H1 (cell line): ENCODE data around the gene RHBDD1. TPM values are rescaled to one million over a fixed set of nuclear protein-coding genes. Genes with fewer than 3 reads are reported as not detected.

ENCODE experiments used
- CTCF ChIA-PET: fragments of 300-600 bp; sonication (Branson Sonifier 250); formaldehyde crosslinking; loops from one replicate; lab custom pipeline; 2021; ENCODE audit not compliant: partially characterized antibody; lab: Charles Lee
- POLR2A ChIA-PET: fragments of 300-600 bp; sonication (Branson Sonifier 250); formaldehyde crosslinking; loops from one replicate; lab custom pipeline; 2021; ENCODE audit warnings: inconsistent platforms; ENCODE audit not compliant: partially characterized antibody; lab: Charles Lee
- DNase-seq, 2 experiments: peaks; one replicate each; pipeline versions ENCODE4 v3.0.0 to v3.0.0-alpha.2; 2010 to 2022; ENCODE audit warnings: low spot score in 2 of 2, low read depth in 1 of 2, mixed read lengths in 1 of 2
- FAIRE-seq: peaks from 2 replicates; lab custom pipeline; 2011; peaks lifted over from hg19 to GRCh38; lab: Jason Lieb, UNC
- H2AFZ ChIP-seq: 2 replicates; pipeline ENCODE4 v1.8.1; 2012; ENCODE audit warnings: low read length, inconsistent platforms
- H2AK5ac ChIP-seq: 2 replicates; pipeline ENCODE4 v1.6.1; 2013; ENCODE audit warnings: low read depth, low read length
- H2BK120ac ChIP-seq: replicated peaks from 2 replicates; pipeline ENCODE3; 2013; ENCODE audit warnings: low read depth, low read length, inconsistent platforms
- H2BK12ac ChIP-seq: 2 replicates; pipeline ENCODE4 v1.6.1; 2013; ENCODE audit warnings: low read depth, low read length
- H2BK15ac ChIP-seq: 2 replicates; pipeline ENCODE4 v1.6.1; 2013; ENCODE audit warnings: low read length
- H2BK20ac ChIP-seq: 2 replicates; pipeline ENCODE4 v1.6.1; 2013; ENCODE audit warnings: low read length
- H2BK5ac ChIP-seq: 2 replicates; pipeline ENCODE4 v1.6.1; 2013; ENCODE audit warnings: low read depth, low read length
- H3K14ac ChIP-seq: 2 replicates; pipeline ENCODE4 v1.6.1; 2013; ENCODE audit warnings: inconsistent platforms; ENCODE audit not compliant: insufficient read length
- H3K18ac ChIP-seq: 2 replicates; pipeline ENCODE4 v1.6.1; 2013; ENCODE audit warnings: low read length; ENCODE audit errors: extremely low read depth
- H3K23ac ChIP-seq: 2 replicates; pipeline ENCODE4 v1.6.1; 2013; ENCODE audit warnings: inconsistent platforms; ENCODE audit not compliant: insufficient read length
- H3K23me2 ChIP-seq: 2 replicates; pipeline ENCODE4 v1.6.1; 2013; ENCODE audit warnings: low read depth, low read length
- H3K27ac ChIP-seq: 2 replicates; pipeline ENCODE4 v1.6.1; 2011; ENCODE audit warnings: low read depth, low read length, inconsistent platforms
- H3K27me3 ChIP-seq, 4 experiments: replicated peaks in 1 of 4; 1 replicate in 1 of 4; 2 replicates in 3 of 4; pipeline versions ENCODE4 v1.6.1 to v1.8.1; 2011 to 2013; ENCODE audit warnings: low read length in 3 of 4, mild to moderate bottlenecking in 3 of 4, inconsistent platforms in 2 of 4, mixed read lengths in 2 of 4, moderate library complexity in 1 of 4; ENCODE audit not compliant: control insufficient read depth in 3 of 4, insufficient read depth in 3 of 4; ENCODE audit errors: extremely low read depth in 1 of 4
- H3K36me3 ChIP-seq, 4 experiments: 2 replicates each; pipeline versions ENCODE4 v1.6.1 to v1.8.1; 2011 to 2013; ENCODE audit warnings: mild to moderate bottlenecking in 4 of 4, low read length in 3 of 4, moderate library complexity in 2 of 4, control low read depth in 1 of 4, inconsistent platforms in 1 of 4; ENCODE audit not compliant: insufficient read depth in 4 of 4, control insufficient read depth in 2 of 4
- H3K4ac ChIP-seq: replicated peaks from 2 replicates; pipeline ENCODE3; 2013; ENCODE audit warnings: low read length, low read depth, mixed read lengths, inconsistent platforms; ENCODE audit not compliant: insufficient read length
- H3K4me1 ChIP-seq, 4 experiments: replicated peaks in 1 of 4; 1 replicate in 1 of 4; 2 replicates in 3 of 4; pipeline versions ENCODE4 v1.6.1 to v1.8.1; 2011 to 2013; ENCODE audit warnings: low read length in 3 of 4, inconsistent platforms in 2 of 4, mixed read lengths in 1 of 4; ENCODE audit not compliant: insufficient read depth in 4 of 4, control insufficient read depth in 3 of 4
- H3K4me2 ChIP-seq, 2 experiments: 2 replicates each; pipeline versions ENCODE4 v1.6.1 to v1.8.1; 2011 to 2013; ENCODE audit warnings: low read depth in 2 of 2, low read length in 2 of 2, control low read depth in 1 of 2, inconsistent platforms in 1 of 2, mild to moderate bottlenecking in 1 of 2; ENCODE audit not compliant: insufficient read depth in 1 of 2
- H3K4me3 ChIP-seq, 4 experiments: fragments of 200-600, 300-600 bp in 1 of 4; sonication (generic), shearing (Covaris generic), sonication (Bioruptor Twin) in 1 of 4; 2 replicates each; pipeline versions ENCODE4 v1.5.1 to v1.8.1; 2011 to 2016; ENCODE audit warnings: low read length in 4 of 4, low read depth in 3 of 4, control low read depth in 2 of 4, inconsistent platforms in 2 of 4, mild to moderate bottlenecking in 2 of 4, mixed read lengths in 1 of 4, moderate library complexity in 1 of 4; ENCODE audit not compliant: insufficient read depth in 2 of 4; ENCODE audit errors: extremely low read depth in 1 of 4
- H3K56ac ChIP-seq: replicated peaks from 2 replicates; pipeline ENCODE3; 2013; ENCODE audit warnings: low read depth, mild to moderate bottlenecking, mixed read lengths, low read length, inconsistent platforms; ENCODE audit not compliant: insufficient read length
- H3K79me1 ChIP-seq: 2 replicates; pipeline ENCODE4 v1.6.1; 2013; ENCODE audit warnings: low read depth, low read length, control low read depth
- H3K79me2 ChIP-seq, 2 experiments: 2 replicates each; pipeline versions ENCODE4 v1.6.1 to v1.8.1; 2012 to 2013; ENCODE audit warnings: low read length in 2 of 2, mild to moderate bottlenecking in 2 of 2, inconsistent platforms in 1 of 2; ENCODE audit not compliant: insufficient read depth in 2 of 2, control insufficient read depth in 1 of 2
- H3K9ac ChIP-seq, 4 experiments: replicated peaks in 1 of 4; 1 replicate in 1 of 4; 2 replicates in 3 of 4; pipeline versions ENCODE4 v1.6.1 to v1.8.1; 2011 to 2013; ENCODE audit warnings: low read depth in 3 of 4, low read length in 3 of 4, control low read depth in 2 of 4, mild to moderate bottlenecking in 2 of 4, moderate library complexity in 2 of 4, inconsistent platforms in 1 of 4; ENCODE audit errors: extremely low read depth in 1 of 4
- H3K9me3 ChIP-seq, 2 experiments: 2 replicates each; pipeline versions ENCODE4 v1.6.1 to v1.8.1; 2012 to 2013; ENCODE audit warnings: mild to moderate bottlenecking in 2 of 2, moderate library complexity in 2 of 2, control low read depth in 1 of 2, inconsistent platforms in 1 of 2, low read depth in 1 of 2, low read length in 1 of 2, mixed read lengths in 1 of 2; ENCODE audit not compliant: insufficient read depth in 2 of 2
- H4K20me1 ChIP-seq, 2 experiments: replicated peaks in 1 of 2; 2 replicates each; pipeline versions ENCODE3 to v1.8.1; 2011 to 2013; ENCODE audit warnings: inconsistent platforms in 2 of 2, low read length in 2 of 2, mild to moderate bottlenecking in 1 of 2; ENCODE audit not compliant: insufficient read depth in 2 of 2, control insufficient read depth in 1 of 2
- H4K5ac ChIP-seq: 2 replicates; pipeline ENCODE4 v1.6.1; 2013; ENCODE audit warnings: low read length, low read depth, mixed read lengths, inconsistent platforms; ENCODE audit not compliant: insufficient read length
- H4K8ac ChIP-seq: 2 replicates; pipeline ENCODE4 v1.8.0; 2013; ENCODE audit warnings: mild to moderate bottlenecking, moderate library complexity, low read length, inconsistent platforms; ENCODE audit not compliant: insufficient read depth; ENCODE audit errors: extremely low read depth
- H4K91ac ChIP-seq: replicated peaks from 2 replicates; pipeline ENCODE3; 2013; ENCODE audit warnings: low read length, mixed read lengths, inconsistent platforms; ENCODE audit not compliant: insufficient read length
- ASH2L ChIP-seq: fragments of 200-600, 300-600 bp; sonication (generic); IDR thresholded peaks from one replicate; pipeline ENCODE4 v1.7.1; 2017; ENCODE audit warnings: low read length
- BACH1 ChIP-seq: IDR thresholded peaks from 2 replicates; pipeline ENCODE4 v1.6.1; 2012; ENCODE audit warnings: low read length, improper control_type of control experiment
- CTCF ChIP-seq, 3 experiments: IDR thresholded peaks; 1 replicate in 2 of 3; 2 replicates in 1 of 3; pipeline versions ENCODE4 v1.5.1 to v1.6.1; 2011; ENCODE audit warnings: low read length in 3 of 3, mild to moderate bottlenecking in 3 of 3, inconsistent platforms in 2 of 3, low read depth in 1 of 3, moderate library complexity in 1 of 3; ENCODE audit not compliant: insufficient read depth in 1 of 3; ENCODE audit errors: control extremely low read depth in 1 of 3
- EGR1 ChIP-seq: IDR thresholded peaks from 2 replicates; pipeline ENCODE4 v1.6.1; 2011; ENCODE audit warnings: low read depth, low read length, borderline replicate concordance
- SIRT6 ChIP-seq: IDR thresholded peaks from one replicate; pipeline ENCODE4 v1.7.1; 2012; ENCODE audit warnings: low read length, inconsistent platforms
- SP1 ChIP-seq: IDR thresholded peaks from 2 replicates; pipeline ENCODE4 v1.6.1; 2011; ENCODE audit warnings: low read depth, low read length
- WGBS, 2 experiments: shearing (Covaris generic) in 1 of 2; methylation state at CpG; one replicate each; pipeline versions ENCODE4 v1.1.6 to v1.1.7; 2013 to 2015; ENCODE audit warnings: low lambda C conversion rate in 2 of 2, mixed read lengths in 2 of 2, inconsistent platforms in 1 of 2, low coverage in 1 of 2, missing lambda C conversion rate in 1 of 2; ENCODE audit not compliant: insufficient replicate concordance in 2 of 2, insufficient coverage in 1 of 2, insufficient read length in 1 of 2; ENCODE audit errors: extremely low coverage in 1 of 2, missing lambda C conversion rate in 1 of 2; 5-methylcytosine and 5-hydroxymethylcytosine counted together
- polyA plus RNA-seq, 7 experiments: library from polyadenylated mRNA; depleted of rRNA in 3 of 7; stranded (reverse) in 5 of 7; unstranded in 2 of 7; fragments of >200 nt in 5 of 7; fragments of 200-250 nt in 2 of 7; gene quantifications; 1 replicate in 5 of 7; 2 replicates in 1 of 7; 4 replicates in 1 of 7; pipeline versions ENCODE4 v1.2.1 to v1.2.3, GENCODE V29; 2011 to 2013; ENCODE audit warnings: missing spikeins in 2 of 7, mixed read lengths in 2 of 7
- total RNA-seq: library from RNA; stranded (reverse); fragmentation: NEBNext Ultra II Directional; extraction: Animal tissue kit (Norgen Biotek cat#: 25700); gene quantifications from 2 replicates; pipeline ENCODE4 v1.2.1, GENCODE V29; 2021
- TF ChIP-seq, protein P1 (sequence below): IDR thresholded peaks from 2 replicates; pipeline ENCODE4 v1.6.1; 2011; ENCODE audit warnings: low read length, improper control_type of control experiment
- TF ChIP-seq, protein P2 (sequence below): IDR thresholded peaks from 2 replicates; pipeline ENCODE4 v1.6.1; 2012; ENCODE audit warnings: inconsistent platforms

RHBDD1 gene
- total and polyA plus RNA-seq, 2 of the 8 experiments (the other 6 are each of a cell fraction or from before 2014, with no cell fraction given) = 10.5 to 23.1 TPM

DNA sequence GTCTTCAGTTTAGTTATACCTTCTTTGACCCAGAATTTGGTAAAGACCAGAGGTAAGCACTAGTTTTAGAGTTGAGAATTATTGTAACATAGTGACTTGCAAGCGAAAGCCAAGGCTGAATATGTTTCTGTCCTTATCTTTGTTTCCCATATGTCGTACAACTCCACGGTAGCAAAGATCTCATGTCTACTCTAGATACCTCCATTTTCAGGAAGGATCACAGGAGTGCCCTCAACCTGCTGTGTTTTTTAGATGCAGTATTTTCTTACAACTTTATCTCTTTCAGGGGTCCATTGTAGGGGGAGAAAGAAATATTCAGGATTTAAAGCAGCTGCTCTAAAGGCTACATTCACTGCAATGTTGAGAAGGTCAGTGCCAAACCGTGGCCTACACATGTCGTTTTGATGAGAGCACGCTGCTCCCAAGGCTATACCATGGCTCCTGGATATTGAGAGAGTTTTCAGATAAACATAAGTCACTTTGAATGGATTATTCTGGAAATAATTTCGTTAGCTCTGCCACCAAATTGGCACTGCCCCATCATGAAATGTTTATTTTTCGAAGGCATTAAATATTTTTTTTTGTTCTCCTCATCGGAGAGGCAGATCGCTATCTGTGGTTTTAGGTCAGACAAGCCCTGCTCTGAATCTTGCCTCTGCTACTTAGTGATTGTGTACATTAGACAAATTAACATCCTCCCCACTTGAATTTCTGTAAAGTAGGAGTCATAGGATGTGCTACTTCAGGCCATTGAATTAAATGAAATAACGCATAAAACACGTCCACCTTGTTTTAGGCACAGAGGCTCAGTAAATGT lies 2.1 kb downstream of the RHBDD1 start:
- Histone ChIP-seq H3K9me3 (no peaks in the 10 kb centered on the region), H3K27me3 (peaks cover 0 to 6% (median 0%) of the 10 kb centered on the region in 4 experiments; a peak in 3 of 7 replicates), H2BK5ac (no peak overlapping the region), H3K79me1 (no peaks in the 10 kb centered on the region), H3K56ac (no peak overlapping the region), H3K36me3 (peaks cover 0 to 8% (median 0%) of the 10 kb centered on the region in 4 experiments; a peak in 1 of 8 replicates), H3K4me2 (no peak overlapping the region), H2AFZ (no peak overlapping the region), H4K8ac (no peak overlapping the region), H2BK15ac (no peak overlapping the region), H3K23me2 (peaks cover 6% of the 10 kb centered on the region; the same call in 1 of the 2 replicates), H4K20me1 (no peaks in the 10 kb centered on the region), H3K4me1 (peaks cover 0 to 5% (median 1%) of the 10 kb centered on the region in 4 experiments; a peak in 5 of 7 replicates), H3K9ac (no peak overlapping the region), H2BK120ac (no peak overlapping the region), H2BK20ac (no peak overlapping the region), H3K14ac (no peak overlapping the region), H2AK5ac (no peak overlapping the region), H3K79me2 (peaks cover 0 to 7% of the 10 kb centered on the region in 2 experiments; a peak in 2 of 4 replicates), H2BK12ac (no peak overlapping the region), H3K18ac (no peak overlapping the region), H3K4me3 (no peak overlapping the region), H3K23ac (no peak overlapping the region), H4K5ac (no peak overlapping the region), H4K91ac (no peak overlapping the region), H3K4ac (no peak overlapping the region), H3K27ac (no peak overlapping the region)
- CTCF ChIA-PET = interaction anchor here (0.8 to 1.2 kb wide), 3 partner anchors 11 to 155 kb away, joined by 3 read pairs; no protein-coding TSS in a partner anchor
- FAIRE-seq (no peak), DNase-seq (no peak)
- POLR2A ChIA-PET = interaction anchor here (0.7 to 1.1 kb wide), 2 partner anchors 384 to 518 kb away, joined by 3 read pairs; no protein-coding TSS in a partner anchor
- WGBS, 2 experiments = 89% methylated on average over 12 of the region's 12 CpGs; no CpG with 5 or more reads in 1 of the 2 experiments
- TF ChIP-seq, protein P1, sequence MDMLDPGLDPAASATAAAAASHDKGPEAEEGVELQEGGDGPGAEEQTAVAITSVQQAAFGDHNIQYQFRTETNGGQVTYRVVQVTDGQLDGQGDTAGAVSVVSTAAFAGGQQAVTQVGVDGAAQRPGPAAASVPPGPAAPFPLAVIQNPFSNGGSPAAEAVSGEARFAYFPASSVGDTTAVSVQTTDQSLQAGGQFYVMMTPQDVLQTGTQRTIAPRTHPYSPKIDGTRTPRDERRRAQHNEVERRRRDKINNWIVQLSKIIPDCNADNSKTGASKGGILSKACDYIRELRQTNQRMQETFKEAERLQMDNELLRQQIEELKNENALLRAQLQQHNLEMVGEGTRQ = no peak
- TF ChIP-seq SP1 (no peak), BACH1 (no peak), ASH2L (no peak), CTCF (IDR thresholded peaks at IDR 0.05; ENCODE audit: control extremely low read depth in 1 of 3, insufficient read depth in 1 of 3, low read depth in 1 of 3, low read length in 3 of 3) (no peak), EGR1 (no peak), SIRT6 (no peak)
- TF ChIP-seq, protein P2, sequence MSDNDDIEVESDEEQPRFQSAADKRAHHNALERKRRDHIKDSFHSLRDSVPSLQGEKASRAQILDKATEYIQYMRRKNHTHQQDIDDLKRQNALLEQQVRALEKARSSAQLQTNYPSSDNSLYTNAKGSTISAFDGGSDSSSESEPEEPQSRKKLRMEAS = no peak
